RPMI8226 (cell line): ENCODE data around the gene FAM219A.
"Not testable (repeated sequence)": the region's sequence is repeated elsewhere in the genome, so short reads cannot be mapped to it uniquely, and the experiment has no call there.

Experiments used
- DNase-seq: peaks from one replicate; pipeline ENCODE4 v3.0.0-alpha.2; 2015

FAM219A gene

GRCh38 chr9:34442770-34443169 lies 15.6 kb downstream of the FAM219A start:
- no peak for DNase-seq

GRCh38 chr9:34440017-34440416 lies 18.4 kb downstream of the FAM219A start:
- no peak for DNase-seq

DNA sequence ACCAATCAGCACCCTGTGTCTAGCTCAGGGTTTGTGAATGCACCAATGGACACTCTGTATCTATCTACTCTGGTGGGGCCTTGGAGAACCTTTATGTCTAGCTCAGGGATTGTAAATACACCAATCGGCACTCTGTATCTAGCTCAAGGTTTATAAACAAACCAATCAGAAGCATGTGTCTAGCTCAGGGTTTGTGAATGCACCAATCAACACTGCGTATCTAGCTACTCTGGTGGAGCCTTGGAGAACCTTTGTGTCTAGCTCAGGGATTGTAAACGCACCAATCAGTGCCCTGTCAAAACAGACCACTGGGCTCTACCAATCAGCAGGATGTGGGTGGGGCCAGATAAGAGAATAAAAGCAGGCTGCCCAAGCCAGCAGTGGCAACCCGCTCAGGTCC lies 19.9 kb downstream of the FAM219A start:
- not testable (repeated sequence) for DNase-seq

- DNase-seq = not testable (repeated sequence)
Measured at GRCh38 chr9:34437926-34438307, 20.5 kb downstream of the FAM219A start.

DNA sequence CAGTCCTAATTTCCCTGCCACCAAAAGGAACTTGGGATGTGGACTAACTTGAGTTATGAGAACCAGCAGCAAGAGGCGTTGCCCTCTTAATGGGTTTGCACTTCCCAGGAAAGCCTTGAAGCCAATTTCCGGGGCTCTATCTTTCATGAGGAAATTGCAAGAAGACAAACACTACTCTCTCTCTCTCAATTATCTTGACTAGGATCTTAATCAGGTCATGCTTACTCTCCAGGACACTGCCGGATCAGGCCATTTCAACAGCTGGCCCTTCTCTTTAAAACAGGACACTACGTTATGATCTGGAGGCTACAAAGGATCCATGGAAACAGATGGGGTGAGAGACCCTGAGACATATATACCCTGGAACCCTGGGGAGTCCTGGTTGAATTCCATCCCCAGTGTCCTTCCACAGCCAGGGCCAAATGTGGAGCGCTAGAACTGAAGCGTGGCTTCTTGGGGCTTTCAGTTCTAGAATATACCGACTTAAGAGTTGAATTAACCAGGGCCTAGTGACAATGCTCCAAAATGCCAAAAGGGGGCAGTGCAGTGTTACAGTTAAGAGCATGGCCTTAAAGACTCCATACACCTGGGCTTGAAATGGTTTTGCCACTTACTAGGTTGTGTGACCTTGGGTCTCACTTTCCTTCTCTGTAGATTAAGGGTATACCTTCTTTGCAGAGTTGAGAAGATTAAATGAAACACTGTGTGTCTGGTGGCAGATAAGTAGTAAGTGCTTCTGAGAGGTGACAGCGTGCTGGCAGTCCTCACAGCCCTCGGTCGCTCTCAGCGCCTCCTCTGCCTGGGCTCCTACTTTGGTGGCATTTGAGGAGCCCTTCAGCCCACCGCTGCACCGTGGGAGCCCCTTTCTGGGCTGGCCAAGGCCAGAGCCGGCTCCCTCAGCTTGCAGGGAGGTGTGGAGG lies 21.1 kb downstream of the FAM219A start:
- peak; percentile 67 for DNase-seq

- DNase-seq = no peak
Measured at GRCh38 chr9:34431667-34432066, 26.7 kb downstream of the FAM219A start.

- peak; percentile 37 for DNase-seq
Measured at GRCh38 chr9:34430843-34431437, 27.4 kb downstream of the FAM219A start.

GRCh38 chr9:34428325-34428958 lies 29.9 kb downstream of the FAM219A start:
- DNase-seq = no peak

GRCh38 chr9:34426347-34427074 lies 31.9 kb downstream of the FAM219A start:
- no peak for DNase-seq

DNA sequence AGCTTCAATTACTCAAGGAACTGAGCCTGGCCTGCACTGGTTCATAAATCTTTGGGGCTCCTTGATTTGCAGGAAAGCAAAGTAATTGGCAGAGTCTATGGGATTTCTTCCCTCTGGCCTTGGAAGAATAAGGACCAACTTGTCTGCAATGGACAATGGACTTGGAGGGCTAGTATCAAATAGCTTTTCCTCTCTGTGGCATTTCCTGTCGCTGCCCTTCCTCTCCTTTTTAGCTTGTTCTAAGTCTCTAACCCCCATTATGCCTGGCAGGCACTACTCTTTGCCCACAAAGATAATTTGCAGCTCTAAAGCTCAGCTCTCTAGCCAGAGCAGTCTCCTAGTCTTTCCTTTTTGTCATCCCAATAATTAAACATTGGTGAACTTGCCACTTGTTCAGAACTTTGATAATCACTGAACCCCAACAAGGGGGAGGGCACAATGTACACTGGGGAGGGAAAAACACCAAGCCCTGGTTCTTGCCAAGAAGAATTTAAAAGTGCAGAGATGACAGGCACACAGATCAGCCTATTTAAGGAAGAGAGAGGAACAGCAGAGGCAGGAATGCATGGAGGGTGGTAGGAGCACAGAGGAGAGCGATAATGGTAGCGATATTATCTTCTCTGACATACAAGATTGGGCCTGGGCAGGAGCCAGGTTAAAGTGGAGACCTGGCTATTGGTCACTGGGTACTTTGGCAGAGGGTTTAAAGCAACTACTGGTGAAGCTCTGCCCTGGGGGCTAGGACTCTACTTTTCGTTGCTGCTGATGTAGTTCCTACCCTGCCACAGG lies 38.5 kb downstream of the FAM219A start:
- no peak for DNase-seq

DNA sequence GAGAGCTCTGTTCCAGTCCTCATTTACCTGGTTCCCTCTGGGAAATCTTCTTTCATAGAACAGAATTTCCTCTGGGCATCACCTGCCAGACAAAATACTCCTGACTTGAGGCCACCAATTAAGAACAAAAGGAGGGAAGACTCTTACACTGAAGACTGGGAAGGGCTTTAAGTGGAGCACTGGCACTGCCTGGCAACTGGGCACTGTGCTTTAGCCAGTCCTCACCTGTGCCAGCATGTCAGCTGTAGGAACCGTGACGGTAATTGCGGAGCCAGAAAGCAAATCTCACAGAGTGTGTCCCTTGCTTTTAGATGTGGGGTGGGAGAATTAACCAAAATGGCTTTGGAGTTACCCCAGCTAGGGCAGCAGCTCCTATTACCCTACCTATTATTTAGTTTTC lies 40.6 kb downstream of the FAM219A start:
- no peak for DNase-seq

- DNase-seq = peak; percentile 66
Measured at GRCh38 chr9:34413231-34413852, 45.0 kb downstream of the FAM219A start.

DNA sequence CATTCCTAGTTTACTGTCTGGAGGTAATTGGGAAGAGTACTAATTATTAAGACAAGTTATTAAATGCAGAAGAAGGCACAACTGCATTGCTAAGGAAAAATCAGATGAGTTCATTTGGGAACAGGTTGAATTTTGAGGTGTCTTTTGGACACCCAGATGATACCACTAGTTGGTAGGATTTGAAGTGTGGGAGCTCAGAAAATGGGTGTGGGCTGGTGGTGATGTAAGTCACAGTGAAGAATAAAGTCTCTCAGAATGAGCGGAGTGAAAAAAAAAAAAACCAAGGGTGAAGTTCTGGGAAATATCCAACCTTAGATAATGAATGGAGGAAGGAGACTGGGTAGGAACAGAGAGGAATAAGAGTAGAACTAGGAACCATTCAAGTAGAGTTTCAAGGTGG lies 46.0 kb downstream of the FAM219A start:
- DNase-seq = no peak

DNA sequence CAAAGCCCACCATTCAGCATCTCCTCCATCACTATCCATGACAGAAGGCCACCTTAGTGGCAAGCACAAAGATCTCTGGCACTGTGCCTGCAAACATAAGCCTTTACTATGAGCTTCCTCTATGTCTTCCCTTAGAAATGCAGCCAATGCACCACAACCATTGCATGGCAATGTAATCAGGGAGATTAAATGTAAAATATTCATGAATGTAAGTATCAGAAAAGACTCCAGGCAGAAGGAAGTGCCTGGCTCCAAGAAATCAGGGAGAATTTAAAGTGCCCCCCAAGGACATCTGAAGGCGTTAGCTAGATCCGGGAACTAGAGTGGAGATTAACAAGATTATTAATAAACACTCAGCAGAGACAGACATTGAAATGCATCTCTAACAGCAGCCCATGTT lies 49.2 kb downstream of the FAM219A start:
- no peak for DNase-seq

DNA sequence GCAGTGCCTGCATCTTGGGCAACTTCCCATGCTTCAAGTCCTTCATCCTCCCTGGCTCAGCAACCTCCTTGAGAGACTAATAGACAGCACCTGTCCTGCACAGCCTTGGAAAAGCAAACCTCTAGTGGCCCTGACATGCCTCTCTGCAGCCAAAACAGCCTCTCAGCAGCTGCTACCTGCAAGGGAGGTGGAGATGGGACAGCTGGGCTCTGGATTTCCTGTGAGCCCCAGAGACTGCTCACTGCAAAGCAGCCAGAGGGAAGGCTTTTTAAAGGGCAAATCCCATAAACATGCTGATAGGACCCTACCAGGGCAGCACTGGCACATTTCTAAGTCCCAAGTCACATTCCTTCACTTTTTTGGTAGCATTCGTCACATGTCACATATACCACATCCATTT lies 50.2 kb downstream of the FAM219A start:
- no peak for DNase-seq

DNA sequence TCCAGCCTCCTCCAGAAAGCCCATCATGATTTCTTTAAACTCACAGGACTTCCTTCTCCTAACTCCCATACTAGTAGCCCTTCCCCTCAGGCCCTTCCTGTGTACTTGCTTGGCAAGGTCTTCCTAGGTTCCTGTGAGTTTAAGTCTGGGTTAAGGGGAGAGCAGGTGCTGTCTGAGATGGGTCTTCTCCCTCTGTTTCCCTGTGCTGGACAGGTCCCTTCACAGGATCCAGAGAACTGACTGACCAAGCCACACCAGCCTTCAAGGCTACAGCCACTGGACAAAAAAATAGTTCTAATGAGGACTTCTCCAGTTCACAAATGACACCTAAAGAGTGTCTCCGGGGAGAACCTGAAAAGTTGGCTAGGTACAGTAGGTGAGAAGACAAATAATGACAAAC lies 52.2 kb downstream of the FAM219A start:
- DNase-seq = no peak

DNA sequence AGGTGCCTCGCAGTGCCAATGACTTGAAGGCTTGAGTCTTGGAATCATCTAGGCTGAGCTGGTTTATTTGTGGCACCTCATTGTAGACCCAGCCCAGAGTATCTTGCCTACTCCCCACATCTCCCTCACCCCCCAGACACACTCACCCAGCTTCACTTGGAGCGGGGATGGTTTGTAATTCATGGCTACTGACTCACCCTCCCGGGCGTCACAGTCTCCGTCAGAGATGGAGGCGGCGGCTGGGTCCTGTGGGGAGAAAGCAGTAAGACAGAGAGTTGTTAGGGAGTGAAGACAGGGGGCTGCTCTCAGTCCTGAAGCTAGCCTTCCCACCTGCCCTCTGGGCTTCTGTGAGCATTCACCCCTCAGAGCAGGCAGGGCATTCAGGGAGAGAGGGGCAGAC lies 52.7 kb downstream of the FAM219A start:
- DNase-seq = no peak

DNA sequence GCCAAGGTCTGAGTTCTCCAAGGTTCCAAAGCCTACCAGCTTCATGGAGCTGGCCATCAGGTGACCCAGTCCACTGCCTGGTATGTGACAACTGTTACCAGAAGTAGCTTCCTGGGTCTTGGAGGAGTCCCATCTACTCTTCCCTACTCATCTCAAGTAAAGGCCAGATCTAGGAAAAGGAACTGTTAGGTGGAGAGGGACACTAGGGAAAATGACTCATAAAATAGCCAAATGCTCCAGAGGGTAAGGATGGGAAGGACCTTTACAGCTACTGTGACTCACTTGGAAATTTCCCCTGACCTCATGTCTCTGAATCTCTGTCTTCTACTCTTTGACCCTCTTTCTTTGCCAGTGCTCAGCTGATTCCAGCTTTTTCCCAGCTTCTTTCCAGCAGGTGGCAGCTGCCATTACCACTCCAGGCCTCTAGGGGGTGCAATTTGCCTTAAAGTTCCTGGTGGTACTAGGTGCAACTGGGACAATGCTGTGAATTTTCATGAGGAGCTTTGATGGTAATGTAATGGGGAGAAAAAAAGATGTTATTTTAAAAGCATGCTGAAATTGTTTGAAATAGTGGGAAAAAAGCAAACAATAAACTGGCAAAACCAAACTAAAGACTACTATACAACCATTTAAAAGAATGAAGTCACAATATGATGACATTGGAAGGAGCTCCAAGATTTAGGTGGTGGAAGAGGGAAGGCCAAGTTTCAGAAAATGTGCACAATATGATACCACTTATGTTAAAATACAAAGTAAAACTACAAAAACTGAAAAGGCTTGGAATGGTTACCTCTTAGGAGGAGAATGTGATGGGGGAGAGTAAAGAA lies 54.6 kb downstream of the FAM219A start:
- peak; percentile 53 for DNase-seq

DNA sequence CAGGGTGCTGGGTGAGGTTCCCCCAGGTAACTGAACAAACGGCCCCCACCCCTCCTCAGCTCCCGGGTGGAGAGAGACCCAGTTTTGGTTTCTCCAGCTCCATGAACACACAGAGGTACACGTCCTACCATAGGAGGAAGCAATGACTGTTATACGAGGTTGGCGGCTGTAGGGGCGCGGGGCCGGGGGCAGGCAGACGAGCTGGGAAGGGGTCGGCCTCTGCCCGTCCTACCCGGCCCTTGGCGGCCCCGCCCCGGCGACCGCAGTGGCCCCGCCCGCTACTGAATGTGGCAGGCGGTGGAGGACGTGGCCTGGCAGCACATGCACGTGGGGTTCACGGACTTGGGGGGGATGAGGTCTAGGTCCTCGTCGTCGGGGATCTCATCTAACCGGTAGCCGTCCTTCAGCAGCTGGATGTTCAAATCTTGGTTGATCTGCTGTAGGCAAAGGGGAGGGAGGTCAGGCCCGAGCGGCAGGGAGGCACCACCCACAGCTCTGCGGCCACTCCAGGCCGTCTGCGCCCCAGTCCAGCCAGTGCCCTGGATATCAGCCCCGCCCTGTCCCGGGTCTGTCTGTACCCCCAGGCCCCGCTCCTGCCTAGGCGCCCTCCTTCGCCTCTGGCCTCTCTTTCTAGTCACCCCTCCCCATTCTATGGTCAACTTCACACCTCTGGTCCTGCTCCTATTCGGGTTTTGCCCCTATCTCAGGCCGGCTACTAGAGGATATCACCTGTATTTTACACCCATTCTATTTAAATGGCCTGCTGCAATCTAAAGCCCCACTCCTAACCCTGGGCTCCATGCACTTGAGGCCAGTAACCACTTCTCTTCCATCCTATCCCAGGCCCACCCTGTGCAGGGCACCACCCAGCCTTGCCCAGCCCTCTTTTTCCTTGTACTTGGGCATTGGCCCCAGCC lies 57.4 kb downstream of the FAM219A start:
- no peak for DNase-seq

GRCh38 chr9:34400275-34400674 lies 58.1 kb downstream of the FAM219A start:
- no peak for DNase-seq
